HCT116 (cell line): Measurements from ENCODE around the gene GLDC. TPM values are rescaled to one million over a fixed set of nuclear protein-coding genes. Genes with fewer than 3 reads are reported as not detected.

Experiments
- ATAC-seq: fragments of 200-7000 bp; cut with Tn5 transposase; 2 replicates; pipeline ENCODE4 v1.9.1; 2020; ENCODE audit warnings: mild to moderate bottlenecking, moderate library complexity
- BruUV-seq: library from RNA; stranded (reverse); fragments of 400-500 nt; replicated peaks from 2 replicates; lab custom pipeline; 2021; lab: Mats Ljungman, UMichigan
- CTCF ChIA-PET: fragments of 300-600 bp; sonication (Branson Sonifier 250); formaldehyde crosslinking; loops from one replicate; lab custom pipeline; 2021; ENCODE audit warnings: antibody characterized with exemption; lab: Charles Lee
- POLR2A ChIA-PET: fragments of 300-600, 350-600 bp; sonication (Branson Sonifier 250); formaldehyde crosslinking; loops from one replicate; lab custom pipeline; 2021; ENCODE audit warnings: antibody characterized with exemption; lab: Charles Lee
- RAD21 ChIA-PET, 2 experiments: fragments of 300-600 bp; sonication (Branson Sonifier 250); formaldehyde crosslinking; loops; one replicate each; lab custom pipeline; 2023; ENCODE audit warnings: low total read pairs in 2 of 2; ENCODE audit not compliant: uncharacterized antibody in 2 of 2, unreplicated experiment in 2 of 2, low non-redundant PET in 1 of 2; lab: Charles Lee
- DNase-seq: peaks from one replicate; pipeline ENCODE4 v3.0.0-alpha.2; 2010; ENCODE audit warnings: low read depth, low spot score
- H2AFZ ChIP-seq: fragments of 200-600 bp; shearing (Covaris generic), sonication (generic); 2 replicates; pipeline ENCODE4 v1.6.1; 2017; ENCODE audit warnings: low read depth, mixed run types, mixed read lengths, antibody characterized with exemption, low read length; ENCODE audit not compliant: poor library complexity, severe bottlenecking
- H3K27ac ChIP-seq: 2 replicates; pipeline ENCODE4 v1.5.1; 2012; ENCODE audit warnings: low read depth, low read length
- H3K27me3 ChIP-seq: fragments of 200-600 bp; sonication (generic); 2 replicates; pipeline ENCODE4 v1.6.1; 2016; ENCODE audit warnings: mixed run types, low read length, mixed read lengths; ENCODE audit not compliant: insufficient read depth
- H3K36me3 ChIP-seq, 2 experiments: fragments of 200-500 bp in 1 of 2; fragments of 200-600 bp in 1 of 2; sonication (Bioruptor generic) in 1 of 2; sonication (generic) in 1 of 2; 2 replicates each; pipeline versions ENCODE4 v1.5.1 to v1.6.1; 2014 to 2016; ENCODE audit warnings: low read length in 2 of 2, inconsistent platforms in 1 of 2, mixed read lengths in 1 of 2, mixed run types in 1 of 2; ENCODE audit not compliant: insufficient read depth in 2 of 2, control insufficient read depth in 1 of 2
- H3K4me1 ChIP-seq, 2 experiments: fragments of 200-600 bp in 1 of 2; sonication (generic) in 1 of 2; 2 replicates each; pipeline versions ENCODE4 v1.5.1 to v1.6.1; 2012 to 2017; ENCODE audit warnings: low read length in 2 of 2, inconsistent platforms in 1 of 2, mild to moderate bottlenecking in 1 of 2, mixed read lengths in 1 of 2, mixed run types in 1 of 2, moderate library complexity in 1 of 2; ENCODE audit not compliant: insufficient read depth in 2 of 2, control insufficient read depth in 1 of 2
- H3K4me2 ChIP-seq: fragments of 200-600 bp; sonication (generic); 2 replicates; pipeline ENCODE4 v1.6.1; 2017; ENCODE audit warnings: mixed run types, low read length, mixed read lengths
- H3K4me3 ChIP-seq, 2 experiments: fragments of 200-600 bp in 1 of 2; sonication (generic) in 1 of 2; replicated peaks in 1 of 2; 2 replicates each; pipeline ENCODE4 v1.5.1; 2011 to 2016; ENCODE audit warnings: low read length in 2 of 2, control low read depth in 1 of 2, low read depth in 1 of 2, mild to moderate bottlenecking in 1 of 2, mixed read lengths in 1 of 2, mixed run types in 1 of 2
- H3K79me2 ChIP-seq: fragments of 200-600 bp; sonication (generic); 2 replicates; pipeline ENCODE4 v1.6.1; 2017; ENCODE audit warnings: mild to moderate bottlenecking, mixed run types, low read length, moderate library complexity, mixed read lengths; ENCODE audit not compliant: insufficient read depth
- H3K9ac ChIP-seq: fragments of 200-600 bp; sonication (generic); 2 replicates; pipeline ENCODE4 v1.6.1; 2016; ENCODE audit warnings: low read length, mixed read lengths
- H3K9me2 ChIP-seq: fragments of 200-600 bp; sonication (generic), shearing (Covaris generic); 2 replicates; pipeline ENCODE4 v1.6.1; 2017; ENCODE audit warnings: mixed run types, mild to moderate bottlenecking, moderate library complexity; ENCODE audit not compliant: insufficient read depth
- H3K9me3 ChIP-seq, 2 experiments: fragments of 200-500 bp in 1 of 2; fragments of 200-600 bp in 1 of 2; sonication (Bioruptor generic) in 1 of 2; sonication (generic) in 1 of 2; 2 replicates each; pipeline ENCODE4 v1.6.1; 2014 to 2017; ENCODE audit warnings: low read length in 2 of 2, mixed read lengths in 2 of 2, inconsistent platforms in 1 of 2, low read depth in 1 of 2, mild to moderate bottlenecking in 1 of 2, mixed run types in 1 of 2, moderate library complexity in 1 of 2; ENCODE audit not compliant: control insufficient read depth in 1 of 2, insufficient read depth in 1 of 2
- H4K20me1 ChIP-seq: fragments of 200-600 bp; sonication (generic), shearing (Covaris generic); 2 replicates; pipeline ENCODE4 v1.6.1; 2017; ENCODE audit warnings: mixed run types, mild to moderate bottlenecking, moderate library complexity; ENCODE audit not compliant: insufficient read depth
- ATF3 ChIP-seq: IDR thresholded peaks from 2 replicates; pipeline ENCODE4 v1.6.1; 2012
- CBX3 ChIP-seq: IDR thresholded peaks from 2 replicates; pipeline ENCODE4 v1.6.1; 2012; ENCODE audit warnings: low read depth
- CEBPB ChIP-seq: IDR thresholded peaks from 2 replicates; pipeline ENCODE4 v1.6.1; 2012; ENCODE audit warnings: low read depth
- CTCF ChIP-seq, 3 experiments: fragments of 200-600 bp in 1 of 3; sonication (generic) in 1 of 3; IDR thresholded peaks in 2 of 3; conservative IDR thresholded peaks in 1 of 3; 2 replicates each; pipeline ENCODE4 v1.5.1; 2012 to 2017; ENCODE audit warnings: low read depth in 2 of 3, low read length in 2 of 3, antibody characterized with exemption in 1 of 3, borderline replicate concordance in 1 of 3, control low read depth in 1 of 3, mild to moderate bottlenecking in 1 of 3, mixed read lengths in 1 of 3, mixed run types in 1 of 3, moderate library complexity in 1 of 3; ENCODE audit not compliant: insufficient read depth in 1 of 3
- ELF1 ChIP-seq: IDR thresholded peaks from 2 replicates; pipeline ENCODE4 v1.6.1; 2012; ENCODE audit warnings: low read depth, borderline replicate concordance
- EZH2 ChIP-seq: fragments of 200-600 bp; sonication (generic); IDR thresholded peaks from 2 replicates; pipeline ENCODE4 v1.6.1; 2017; ENCODE audit warnings: antibody characterized with exemption, mixed run types
- EZH2phosphoT487 ChIP-seq: fragments of 200-600 bp; IDR thresholded peaks from 2 replicates; pipeline ENCODE4 v1.6.1; 2018; ENCODE audit warnings: antibody characterized with exemption, borderline replicate concordance
- POLR2A ChIP-seq: IDR thresholded peaks from 2 replicates; pipeline ENCODE4 v1.7.0; 2011; ENCODE audit warnings: borderline replicate concordance; ENCODE audit not compliant: insufficient read depth, insufficient read length; ENCODE audit errors: extremely low read depth
- POLR2AphosphoS5 ChIP-seq: IDR thresholded peaks from 2 replicates; pipeline ENCODE4 v1.6.1; 2011; ENCODE audit warnings: mild to moderate bottlenecking, low read depth, low read length, moderate library complexity
- REST ChIP-seq: IDR thresholded peaks from 2 replicates; pipeline ENCODE4 v1.6.1; 2012; ENCODE audit warnings: low read depth
- SIN3A ChIP-seq: IDR thresholded peaks from 2 replicates; pipeline ENCODE4 v1.6.1; 2012; ENCODE audit warnings: low read depth
- SRF ChIP-seq: IDR thresholded peaks from 2 replicates; pipeline ENCODE4 v1.6.1; 2012; ENCODE audit warnings: low read depth
- TCF7L2 ChIP-seq: IDR thresholded peaks from 2 replicates; pipeline ENCODE4 v1.7.0; 2011; ENCODE audit warnings: borderline replicate concordance, inconsistent platforms; ENCODE audit not compliant: insufficient read depth, insufficient read length; ENCODE audit errors: extremely low read depth
- YY1 ChIP-seq: IDR thresholded peaks from 2 replicates; pipeline ENCODE4 v1.6.1; 2011; ENCODE audit warnings: low read length, low read depth, moderate library complexity, mild to moderate bottlenecking; ENCODE audit not compliant: insufficient replicate concordance; ENCODE audit errors: extremely low read depth
- ZBTB33 ChIP-seq: IDR thresholded peaks from 2 replicates; pipeline ENCODE4 v1.6.1; 2011; ENCODE audit warnings: mild to moderate bottlenecking, low read length, moderate library complexity; ENCODE audit not compliant: insufficient replicate concordance; ENCODE audit errors: extremely low read depth
- ZFX ChIP-seq: fragments of 450-650 bp; IDR thresholded peaks from 2 replicates; pipeline ENCODE4 v1.6.1; 2017
- ZNF274 ChIP-seq: fragments of 200-500 bp; sonication (Bioruptor generic); IDR thresholded peaks from 2 replicates; pipeline ENCODE4 v1.6.1; 2014; ENCODE audit warnings: mild to moderate bottlenecking, low read depth, low read length, inconsistent platforms
- intact Hi-C: fragments of 100-400 bp; cut with micrococcal nuclease; formaldehyde crosslinking; loops from 2 replicates; pipeline ENCODE4 v1.10.0; 2022
- total RNA-seq: library from RNA; stranded (reverse); gene quantifications from one replicate; pipeline ENCODE4 v1.2.1, GENCODE V29; 2021; ENCODE audit not compliant: unreplicated experiment

GLDC gene
- total RNA-seq, 1 experiment from 2014 or later: 4.9 TPM

- no peaks in the 10 kb centered on the region for H3K27me3 ChIP-seq
- no TSS peak for BruUV-seq
- H3K9me3 ChIP-seq: no peaks in the 10 kb centered on the region
- ChIA-PET POLR2A (no interaction called here), RAD21 (no interaction called here), CTCF (no interaction called here)
- DNase-seq (no peak), ATAC-seq (no peak)
- peaks cover 0 to 3% of the 10 kb centered on the region in 2 experiments; a peak in 1 of 4 replicates for H3K4me1 ChIP-seq
- no peak for TF ChIP-seq SRF
- no peak for TF ChIP-seq ATF3
- no peak for TF ChIP-seq CBX3
- no peak for TF ChIP-seq TCF7L2
- no peak for TF ChIP-seq ZBTB33
- no peak for TF ChIP-seq ELF1
- no peak for TF ChIP-seq CEBPB
- no peak for TF ChIP-seq YY1
- TF ChIP-seq SIN3A: no peak
- no peak for TF ChIP-seq ZNF274
- TF ChIP-seq EZH2: no peak
- TF ChIP-seq POLR2A: no peak
- TF ChIP-seq ZFX: no peak
- TF ChIP-seq POLR2AphosphoS5: no peak
- TF ChIP-seq CTCF (IDR thresholded peaks at IDR 0.05 in 2 of 3, conservative IDR thresholded peaks at IDR 0.05 in 1 of 3; ENCODE audit: borderline replicate concordance in 1 of 3, insufficient read depth in 1 of 3, low read depth in 2 of 3, low read length in 2 of 3): no peak
- no peak for TF ChIP-seq REST
- no peak for TF ChIP-seq EZH2phosphoT487
- intact Hi-C loops: no loop called here
- no peak overlapping the region for H2AFZ ChIP-seq
- 0 out of 2 replicates have a peak, but pooled peaks cover 4% of the 10 kb centered on the region for H3K9me2 ChIP-seq
- no peak overlapping the region for H3K4me3 ChIP-seq
- no peak overlapping the region for H3K9ac ChIP-seq
- H3K27ac ChIP-seq: no peak overlapping the region
- no peaks in the 10 kb centered on the region for H3K36me3 ChIP-seq
- H4K20me1 ChIP-seq: no peaks in the 10 kb centered on the region
- H3K4me2 ChIP-seq: no peak overlapping the region
- H3K79me2 ChIP-seq: no peaks in the 10 kb centered on the region
Observed at GRCh38 chr9:6552498-6553121, 92.9 kb downstream of the GLDC start.
